ENCODE data around the gene JCAD. TPM values are rescaled to one million over a fixed set of nuclear protein-coding genes. Genes with fewer than 3 reads are reported as not detected.

Gene JCAD
- total RNA-seq, 2 donors from 2014 or later, result 40.8 to 52.2 TPM

DNA sequence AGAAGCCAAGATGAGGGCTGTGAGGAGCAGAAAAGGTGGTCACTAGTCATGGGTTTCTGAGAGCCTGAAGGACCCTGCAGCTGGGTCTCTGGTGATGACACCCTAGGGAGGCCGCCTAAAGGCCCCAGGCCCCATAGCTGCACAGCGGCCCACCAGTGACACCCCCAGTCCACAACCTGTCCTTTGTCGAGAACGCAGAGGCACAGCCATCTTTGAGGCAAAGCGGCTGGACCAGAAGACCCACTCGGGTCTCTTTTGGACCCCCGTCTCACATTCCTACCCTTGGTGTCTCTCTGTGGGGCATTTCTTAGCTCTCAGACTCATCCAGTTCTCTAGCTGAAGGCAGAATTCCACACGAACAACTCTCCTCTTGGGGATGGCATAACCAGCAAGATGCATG is 18.8 kb downstream of the JCAD start:
- Histone ChIP-seq H3K27ac (ENCODE audit: low read depth, low read length) (no peak overlapping the region), H3K36me3 (ENCODE audit: control insufficient read depth, insufficient read depth, low read length) (peaks cover 91% of the 10 kb centered on the region), H3K4me1 (ENCODE audit: control insufficient read depth, insufficient read depth, low read length) (peaks cover 6% of the 10 kb centered on the region), H3K4me3 (ENCODE audit: low read length) (no peak overlapping the region), H3K9ac (ENCODE audit: extremely low read depth, low read length, poor library complexity, severe bottlenecking) (no peak overlapping the region), H3K9me3 (ENCODE audit: control insufficient read depth, low read length) (no peaks in the 10 kb centered on the region), H3K27me3 (ENCODE audit: control insufficient read depth, insufficient read depth, low read length, poor library complexity, severe bottlenecking) (no peaks in the 10 kb centered on the region)
- Mint-ChIP-seq H3K9me3 (no peaks in the 10 kb centered on the region), H3K4me3 (no peak overlapping the region), H3K27ac (no peak overlapping the region), H3K4me1 (peaks cover 56% of the 10 kb centered on the region), H3K27me3 (ENCODE audit: insufficient read depth) (peaks cover 2% of the 10 kb centered on the region), H3K36me3 (ENCODE audit: low read depth) (peaks cover 75% of the 10 kb centered on the region)
- no peak for DNase-seq
- 92 to 96% methylated on average over 8 of the region's 8 CpGs for WGBS, 2 experiments (ENCODE audit: insufficient coverage in 1 of 2, insufficient read length in 1 of 2)
- TF ChIP-seq CTCF (conservative IDR thresholded peaks at IDR 0.05), result no peak

- peaks cover 52% of the 10 kb centered on the region for H3K4me1 Mint-ChIP-seq
- no peaks in the 10 kb centered on the region for H3K9me3 Mint-ChIP-seq
- TF ChIP-seq CTCF (conservative IDR thresholded peaks at IDR 0.05), result no peak
- no peaks in the 10 kb centered on the region for H3K27me3 ChIP-seq (ENCODE audit: control insufficient read depth, insufficient read depth, low read length, poor library complexity, severe bottlenecking)
- peaks cover 6% of the 10 kb centered on the region for H3K4me1 ChIP-seq (ENCODE audit: control insufficient read depth, insufficient read depth, low read length)
- H3K27ac ChIP-seq (ENCODE audit: low read depth, low read length), result no peak overlapping the region
- H3K36me3 ChIP-seq (ENCODE audit: control insufficient read depth, insufficient read depth, low read length), result peaks cover 90% of the 10 kb centered on the region
- H3K9me3 ChIP-seq (ENCODE audit: control insufficient read depth, low read length), result no peaks in the 10 kb centered on the region
- no peak overlapping the region for H3K27ac Mint-ChIP-seq
- H3K4me3 ChIP-seq (ENCODE audit: low read length), result no peak overlapping the region
- H3K4me3 Mint-ChIP-seq, result no peak overlapping the region
- 94 to 96% methylated on average over 6 to 8 of the region's 8 CpGs for WGBS, 2 experiments (ENCODE audit: insufficient coverage in 1 of 2, insufficient read length in 1 of 2)
- no peak overlapping the region for H3K9ac ChIP-seq (ENCODE audit: extremely low read depth, low read length, poor library complexity, severe bottlenecking)
- DNase-seq, result no peak
- peaks cover 70% of the 10 kb centered on the region for H3K36me3 Mint-ChIP-seq (ENCODE audit: low read depth)
- peaks cover 2% of the 10 kb centered on the region for H3K27me3 Mint-ChIP-seq (ENCODE audit: insufficient read depth)
Observed at GRCh38 chr10:30039988-30040387, 19.4 kb downstream of the JCAD start.

DNA sequence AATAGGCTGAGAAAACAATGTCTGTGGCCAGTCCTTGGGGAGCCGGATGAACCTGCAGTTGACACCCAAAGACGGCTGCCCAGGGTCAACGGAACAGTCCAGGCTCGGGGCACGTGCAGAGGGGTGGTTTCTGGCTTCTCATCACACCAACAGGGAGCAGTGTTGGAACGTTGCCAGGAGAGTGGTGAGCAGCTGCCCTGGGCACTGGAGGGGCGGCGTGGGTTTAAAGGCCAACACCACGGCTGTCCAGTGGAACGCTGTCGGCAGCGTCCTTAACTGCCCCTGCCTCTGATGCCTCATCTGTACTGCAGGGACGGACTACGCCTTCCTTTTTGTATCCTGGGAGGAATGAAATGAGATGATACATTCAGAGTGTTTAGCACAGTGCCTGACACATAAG is 19.8 kb downstream of the JCAD start:
- Mint-ChIP-seq H3K27me3 (ENCODE audit: insufficient read depth) (peaks cover 2% of the 10 kb centered on the region), H3K4me3 (no peak overlapping the region), H3K9me3 (no peaks in the 10 kb centered on the region), H3K27ac (no peak overlapping the region), H3K36me3 (ENCODE audit: low read depth) (peaks cover 70% of the 10 kb centered on the region), H3K4me1 (peaks cover 52% of the 10 kb centered on the region)
- 95 to 99% methylated on average over 13 to 14 of the region's 14 CpGs for WGBS, 2 experiments (ENCODE audit: insufficient coverage in 1 of 2, insufficient read length in 1 of 2)
- H3K9me3 ChIP-seq (ENCODE audit: control insufficient read depth, low read length), result no peaks in the 10 kb centered on the region
- no peak for DNase-seq
- no peak overlapping the region for H3K9ac ChIP-seq (ENCODE audit: extremely low read depth, low read length, poor library complexity, severe bottlenecking)
- peaks cover 90% of the 10 kb centered on the region for H3K36me3 ChIP-seq (ENCODE audit: control insufficient read depth, insufficient read depth, low read length)
- peaks cover 6% of the 10 kb centered on the region for H3K4me1 ChIP-seq (ENCODE audit: control insufficient read depth, insufficient read depth, low read length)
- H3K4me3 ChIP-seq (ENCODE audit: low read length), result no peak overlapping the region
- H3K27me3 ChIP-seq (ENCODE audit: control insufficient read depth, insufficient read depth, low read length, poor library complexity, severe bottlenecking), result no peaks in the 10 kb centered on the region
- no peak for TF ChIP-seq CTCF (conservative IDR thresholded peaks at IDR 0.05)
- H3K27ac ChIP-seq (ENCODE audit: low read depth, low read length), result no peak overlapping the region
